ENCODE results near the gene NHSL1. TPM values are rescaled to one million over a fixed set of nuclear protein-coding genes. Genes with fewer than 3 reads are reported as not detected.

Gene NHSL1
- total and polyA plus RNA-seq, 4 donors, result 19.6 to 31.3 (median 26.2) TPM

- Histone ChIP-seq H3K4me1 (ENCODE audit: control insufficient read depth, insufficient read depth, low read length) (no peaks in the 10 kb centered on the region), H3K36me3 (ENCODE audit: control insufficient read depth, insufficient read depth, low read length) (peaks cover 17% of the 10 kb centered on the region), H3K4me3 (ENCODE audit: low read depth, low read length) (no peak overlapping the region), H3K27me3 (ENCODE audit: control insufficient read depth, insufficient read depth, low read length) (no peaks in the 10 kb centered on the region), H3K27ac (ENCODE audit: low read depth, low read length) (no peak overlapping the region), H3K9me3 (ENCODE audit: control insufficient read depth, insufficient read depth, low read length) (no peaks in the 10 kb centered on the region)
- 83% methylated on average over 7 of the region's 9 CpGs for WGBS (ENCODE audit: insufficient coverage)
- DNase-seq (ENCODE audit: low read depth in 4 of 6, low spot score in 6 of 6), result no peak
These were observed 30.8 kb downstream of the NHSL1 start for GRCh38 chr6:138468320-138469015.

- H3K9me3 ChIP-seq (ENCODE audit: control insufficient read depth, insufficient read depth, low read length), result no peaks in the 10 kb centered on the region
- no peak overlapping the region for H3K4me3 ChIP-seq (ENCODE audit: low read depth, low read length)
- no peaks in the 10 kb centered on the region for H3K4me1 ChIP-seq (ENCODE audit: control insufficient read depth, insufficient read depth, low read length)
- H3K36me3 ChIP-seq (ENCODE audit: control insufficient read depth, insufficient read depth, low read length), result peaks cover 19% of the 10 kb centered on the region
- H3K27me3 ChIP-seq (ENCODE audit: control insufficient read depth, insufficient read depth, low read length), result no peaks in the 10 kb centered on the region
- H3K27ac ChIP-seq (ENCODE audit: low read depth, low read length), result no peak overlapping the region
- no peak for DNase-seq (ENCODE audit: low read depth in 4 of 6, low spot score in 6 of 6)
These were observed 31.4 kb downstream of the NHSL1 start for GRCh38 chr6:138467901-138468300.

- Histone ChIP-seq H3K27ac (ENCODE audit: low read depth, low read length) (no peak overlapping the region), H3K9me3 (ENCODE audit: control insufficient read depth, insufficient read depth, low read length) (no peaks in the 10 kb centered on the region), H3K4me3 (ENCODE audit: low read depth, low read length) (no peak overlapping the region), H3K36me3 (ENCODE audit: control insufficient read depth, insufficient read depth, low read length) (peaks cover 15% of the 10 kb centered on the region), H3K27me3 (ENCODE audit: control insufficient read depth, insufficient read depth, low read length) (no peaks in the 10 kb centered on the region), H3K4me1 (ENCODE audit: control insufficient read depth, insufficient read depth, low read length) (no peaks in the 10 kb centered on the region)
- peak in 1 of 6 donors; percentile 44 for DNase-seq (ENCODE audit: low read depth in 4 of 6, low spot score in 6 of 6)
- 67% methylated on average over 1 of the region's 1 CpG for whole genome bisulfite sequencing (ENCODE audit: insufficient coverage)
These were observed 34.2 kb downstream of the NHSL1 start for GRCh38 chr6:138465007-138465645.

- 95% methylated on average over 18 of the region's 20 CpGs for whole genome bisulfite sequencing (ENCODE audit: insufficient coverage)
- Histone ChIP-seq H3K36me3 (ENCODE audit: control insufficient read depth, insufficient read depth, low read length) (peaks cover 10% of the 10 kb centered on the region), H3K9me3 (ENCODE audit: control insufficient read depth, insufficient read depth, low read length) (no peaks in the 10 kb centered on the region)
These were observed 35.2 kb downstream of the NHSL1 start for GRCh38 chr6:138464085-138464484.

GRCh38 chr6:138461647-138462046, 37.6 kb downstream of the NHSL1 start:
- peaks cover 12% of the 10 kb centered on the region for H3K36me3 ChIP-seq (ENCODE audit: control insufficient read depth, insufficient read depth, low read length)
- H3K4me1 ChIP-seq (ENCODE audit: control insufficient read depth, insufficient read depth, low read length), result no peaks in the 10 kb centered on the region
- WGBS (ENCODE audit: insufficient coverage), result 100% methylated on average over 1 of the region's 1 CpG
- DNase-seq (ENCODE audit: low read depth in 4 of 6, low spot score in 6 of 6), result no peak
- H3K27ac ChIP-seq (ENCODE audit: low read depth, low read length), result no peak overlapping the region
- H3K27me3 ChIP-seq (ENCODE audit: control insufficient read depth, insufficient read depth, low read length), result no peaks in the 10 kb centered on the region
- H3K9me3 ChIP-seq (ENCODE audit: control insufficient read depth, insufficient read depth, low read length), result no peaks in the 10 kb centered on the region
- no peak overlapping the region for H3K4me3 ChIP-seq (ENCODE audit: low read depth, low read length)

More at GRCh38 chr6:138464085-138464484, 35.2 kb downstream of the NHSL1 start:
- Histone ChIP-seq H3K4me1 (ENCODE audit: control insufficient read depth, insufficient read depth, low read length) (no peaks in the 10 kb centered on the region), H3K27me3 (ENCODE audit: control insufficient read depth, insufficient read depth, low read length) (no peaks in the 10 kb centered on the region), H3K4me3 (ENCODE audit: low read depth, low read length) (no peak overlapping the region), H3K27ac (ENCODE audit: low read depth, low read length) (no peak overlapping the region)
- DNase-seq (ENCODE audit: low read depth in 4 of 6, low spot score in 6 of 6), result no peak

GRCh38 chr6:138456401-138456790, 42.9 kb downstream of the NHSL1 start:
- H3K4me3 ChIP-seq (ENCODE audit: low read depth, low read length), result no peak overlapping the region
- WGBS (ENCODE audit: insufficient coverage), result 60% methylated on average over 2 of the region's 6 CpGs
- no peak for DNase-seq (ENCODE audit: low read depth in 4 of 6, low spot score in 6 of 6)
- H3K9me3 ChIP-seq (ENCODE audit: control insufficient read depth, insufficient read depth, low read length), result no peaks in the 10 kb centered on the region
- no peaks in the 10 kb centered on the region for H3K27me3 ChIP-seq (ENCODE audit: control insufficient read depth, insufficient read depth, low read length)
- H3K4me1 ChIP-seq (ENCODE audit: control insufficient read depth, insufficient read depth, low read length), result no peaks in the 10 kb centered on the region
- H3K36me3 ChIP-seq (ENCODE audit: control insufficient read depth, insufficient read depth, low read length), result peaks cover 2% of the 10 kb centered on the region
- H3K27ac ChIP-seq (ENCODE audit: low read depth, low read length), result no peak overlapping the region

- no peak overlapping the region for H3K4me3 ChIP-seq (ENCODE audit: low read depth, low read length)
- H3K27me3 ChIP-seq (ENCODE audit: control insufficient read depth, insufficient read depth, low read length), result no peaks in the 10 kb centered on the region
- no peak for DNase-seq (ENCODE audit: low read depth in 4 of 6, low spot score in 6 of 6)
- H3K27ac ChIP-seq (ENCODE audit: low read depth, low read length), result no peak overlapping the region
- peaks cover 2% of the 10 kb centered on the region for H3K36me3 ChIP-seq (ENCODE audit: control insufficient read depth, insufficient read depth, low read length)
- no peaks in the 10 kb centered on the region for H3K9me3 ChIP-seq (ENCODE audit: control insufficient read depth, insufficient read depth, low read length)
- 89% methylated on average over 2 of the region's 7 CpGs for WGBS (ENCODE audit: insufficient coverage)
- no peaks in the 10 kb centered on the region for H3K4me1 ChIP-seq (ENCODE audit: control insufficient read depth, insufficient read depth, low read length)
These were observed 43.4 kb downstream of the NHSL1 start for GRCh38 chr6:138455746-138456400.

- H3K27me3 ChIP-seq (ENCODE audit: control insufficient read depth, insufficient read depth, low read length), result no peaks in the 10 kb centered on the region
- no peak overlapping the region for H3K4me3 ChIP-seq (ENCODE audit: low read depth, low read length)
- no peaks in the 10 kb centered on the region for H3K9me3 ChIP-seq (ENCODE audit: control insufficient read depth, insufficient read depth, low read length)
- WGBS (ENCODE audit: insufficient coverage), result 90% methylated on average over 2 of the region's 9 CpGs
- no peak overlapping the region for H3K27ac ChIP-seq (ENCODE audit: low read depth, low read length)
- DNase-seq (ENCODE audit: low read depth in 4 of 6, low spot score in 6 of 6), result no peak
- no peaks in the 10 kb centered on the region for H3K4me1 ChIP-seq (ENCODE audit: control insufficient read depth, insufficient read depth, low read length)
- H3K36me3 ChIP-seq (ENCODE audit: control insufficient read depth, insufficient read depth, low read length), result peaks cover 2% of the 10 kb centered on the region
These were observed 44.1 kb downstream of the NHSL1 start for GRCh38 chr6:138454981-138455706.

GRCh38 chr6:138451043-138451442, 48.3 kb downstream of the NHSL1 start:
- Histone ChIP-seq H3K4me1 (ENCODE audit: control insufficient read depth, insufficient read depth, low read length) (no peaks in the 10 kb centered on the region), H3K27me3 (ENCODE audit: control insufficient read depth, insufficient read depth, low read length) (no peaks in the 10 kb centered on the region), H3K4me3 (ENCODE audit: low read depth, low read length) (no peak overlapping the region), H3K36me3 (ENCODE audit: control insufficient read depth, insufficient read depth, low read length) (no peaks in the 10 kb centered on the region), H3K9me3 (ENCODE audit: control insufficient read depth, insufficient read depth, low read length) (no peaks in the 10 kb centered on the region), H3K27ac (ENCODE audit: low read depth, low read length) (no peak overlapping the region)
- DNase-seq (ENCODE audit: low read depth in 4 of 6, low spot score in 6 of 6), result no peak
- WGBS (ENCODE audit: insufficient coverage), result 100% methylated on average over 2 of the region's 3 CpGs

All from spinal cord (tissue), 10 donors.